NCI-H69 (cell line): ENCODE data around the gene STAT5A.
"Not testable (repeated sequence)": the region's sequence is repeated elsewhere in the genome, so short reads cannot be mapped to it uniquely, and the experiment has no call there.

Source experiments
- DNase-seq: peaks from one replicate; lab custom pipeline; 2025; lab: John Stamatoyannopoulos, UW

The STAT5A gene

DNA sequence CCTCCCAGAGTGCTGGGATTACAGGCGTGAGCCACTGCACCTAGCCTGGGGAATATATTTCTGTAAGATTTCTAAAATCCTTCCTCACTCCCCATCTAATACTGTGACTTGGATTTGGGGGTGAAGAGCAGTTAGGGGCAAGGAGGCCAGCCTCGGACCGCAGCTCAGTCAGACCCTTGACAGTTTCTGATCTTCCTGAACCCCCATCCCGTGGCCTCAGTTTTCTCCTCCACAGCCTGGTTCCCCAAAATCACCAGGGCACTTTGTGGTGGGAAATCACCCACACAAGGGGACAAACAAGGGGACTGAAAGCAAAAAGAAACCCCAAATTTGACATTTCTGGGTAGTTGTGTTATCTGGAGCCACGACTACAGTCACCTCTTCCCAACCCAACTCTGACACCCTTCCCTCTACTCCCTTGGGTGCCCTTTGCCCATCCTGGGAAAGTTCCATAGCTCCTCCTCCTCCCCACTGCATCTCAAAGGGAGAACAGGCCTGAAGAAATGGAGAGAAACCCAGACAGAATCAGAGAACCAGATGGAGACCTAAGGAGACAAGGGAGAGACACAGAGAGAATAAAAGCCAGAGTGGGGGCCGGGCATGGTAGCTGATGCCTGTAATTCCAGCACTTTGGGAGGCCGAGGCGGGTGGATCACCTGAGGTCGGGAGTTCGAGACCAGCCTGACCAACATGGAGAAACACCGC lies 2.8 kb upstream of the STAT5A start:
- DNase-seq = no peak

DNA sequence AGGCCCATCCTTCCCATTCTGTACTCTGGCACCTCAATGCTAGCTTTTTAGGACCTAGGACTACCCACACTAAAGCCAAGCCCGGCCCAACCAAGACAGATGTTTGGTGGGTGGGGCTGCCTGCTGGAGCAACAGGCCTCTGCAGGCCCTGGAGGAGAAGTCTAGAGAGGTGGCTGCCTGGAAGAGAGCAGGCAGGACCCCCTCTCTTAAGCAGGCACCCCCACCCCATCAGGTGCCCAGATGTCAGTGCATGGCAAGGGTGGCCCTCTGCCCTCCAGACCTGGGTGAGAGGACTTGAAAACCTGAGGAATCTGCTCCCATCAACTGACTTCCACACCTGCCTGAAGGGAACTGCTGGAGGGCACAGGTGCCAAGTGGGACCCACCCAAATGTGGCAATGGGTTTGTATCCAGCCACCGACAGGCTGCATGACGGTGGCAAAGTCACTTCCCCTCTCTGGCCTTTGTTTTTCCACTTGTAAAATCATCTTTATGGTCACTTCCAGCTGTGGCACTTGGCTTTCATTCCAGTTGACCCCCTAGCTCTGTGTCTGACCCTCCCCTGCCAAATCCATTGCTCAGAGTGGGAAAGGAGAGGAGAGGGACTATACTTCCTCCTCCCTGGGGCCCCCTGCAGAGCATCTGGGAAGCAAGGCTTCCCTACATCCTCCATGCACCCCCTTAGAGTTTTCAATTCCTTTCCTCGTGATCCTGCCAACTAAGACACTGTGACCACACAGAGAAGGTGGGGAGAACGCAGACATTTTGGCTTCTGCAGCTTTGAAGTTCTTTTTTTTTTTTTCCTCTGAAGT lies 1.7 kb upstream of the STAT5A start:
- DNase-seq = peak; percentile 22

DNA sequence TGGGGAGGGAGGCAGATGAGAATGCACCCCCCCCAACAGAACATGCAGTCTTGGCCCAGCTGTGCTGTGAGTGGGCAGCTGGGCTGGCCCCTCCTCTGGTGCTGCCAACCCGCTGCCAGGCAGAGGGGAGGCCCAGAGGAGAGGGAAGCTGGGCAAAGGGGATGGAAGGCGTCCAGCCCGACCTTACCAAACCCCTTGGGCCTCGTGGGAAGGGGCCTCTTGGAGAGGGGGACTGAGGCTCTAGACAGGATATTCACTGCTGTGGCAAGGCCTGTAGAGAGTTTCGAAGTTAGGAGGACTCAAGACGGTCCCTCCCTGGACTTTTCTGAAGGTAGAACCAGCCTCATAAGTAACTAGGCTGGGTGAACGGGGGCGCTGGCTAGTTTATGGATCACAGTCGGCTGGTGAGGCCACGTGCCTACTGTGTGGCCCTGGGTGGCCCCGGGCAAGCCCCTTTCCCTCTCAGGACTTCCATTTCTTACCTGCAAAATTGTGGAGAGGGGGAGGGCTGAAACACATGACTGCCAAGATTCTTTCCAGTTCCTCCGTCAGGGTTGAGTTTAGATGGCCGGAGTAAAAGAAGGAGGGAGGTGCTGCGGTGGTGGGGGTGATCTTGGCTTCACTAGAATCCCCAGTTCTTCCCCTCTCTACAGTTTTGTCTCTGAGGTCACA lies 857 bp upstream of the STAT5A start:
- no peak for DNase-seq

DNA sequence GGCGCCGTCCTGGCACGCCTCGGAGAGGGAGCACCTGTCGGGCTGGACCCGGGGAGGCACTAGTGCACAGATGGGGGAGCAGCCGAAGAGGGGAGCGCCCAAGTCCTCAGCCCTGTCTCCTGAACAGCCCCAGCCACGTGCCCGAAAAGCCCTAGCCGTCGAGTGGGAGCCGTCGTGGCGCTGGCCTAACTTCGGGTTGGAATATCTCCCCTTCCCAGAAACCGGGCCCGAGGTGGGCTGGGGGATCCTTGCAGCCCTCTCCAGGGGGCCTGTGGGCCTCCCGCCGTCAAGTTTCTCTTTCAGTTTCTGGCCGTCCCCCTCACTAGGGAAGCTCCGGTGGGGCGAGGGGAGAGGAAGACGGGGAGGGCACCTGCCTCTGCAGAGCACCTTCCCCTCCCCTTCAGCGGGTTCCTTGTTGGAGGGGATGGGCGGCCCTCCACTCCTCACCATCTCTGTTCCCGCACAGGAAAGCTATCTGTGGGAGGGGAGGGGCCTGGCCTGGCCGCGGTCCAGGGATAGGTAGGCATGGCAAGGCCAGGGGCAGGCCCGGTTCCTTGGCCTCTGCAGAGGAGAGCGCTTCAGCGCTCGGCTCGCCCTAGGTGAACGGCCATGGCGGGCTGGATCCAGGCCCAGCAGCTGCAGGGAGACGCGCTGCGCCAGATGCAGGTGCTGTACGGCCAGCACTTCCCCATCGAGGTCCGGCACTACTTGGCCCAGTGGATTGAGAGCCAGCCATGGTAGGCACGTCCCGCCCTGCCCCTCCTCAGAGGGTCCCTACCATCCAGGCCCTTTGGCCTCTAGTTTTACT lies 709 bp downstream of the STAT5A start:
- DNase-seq = no peak

DNA sequence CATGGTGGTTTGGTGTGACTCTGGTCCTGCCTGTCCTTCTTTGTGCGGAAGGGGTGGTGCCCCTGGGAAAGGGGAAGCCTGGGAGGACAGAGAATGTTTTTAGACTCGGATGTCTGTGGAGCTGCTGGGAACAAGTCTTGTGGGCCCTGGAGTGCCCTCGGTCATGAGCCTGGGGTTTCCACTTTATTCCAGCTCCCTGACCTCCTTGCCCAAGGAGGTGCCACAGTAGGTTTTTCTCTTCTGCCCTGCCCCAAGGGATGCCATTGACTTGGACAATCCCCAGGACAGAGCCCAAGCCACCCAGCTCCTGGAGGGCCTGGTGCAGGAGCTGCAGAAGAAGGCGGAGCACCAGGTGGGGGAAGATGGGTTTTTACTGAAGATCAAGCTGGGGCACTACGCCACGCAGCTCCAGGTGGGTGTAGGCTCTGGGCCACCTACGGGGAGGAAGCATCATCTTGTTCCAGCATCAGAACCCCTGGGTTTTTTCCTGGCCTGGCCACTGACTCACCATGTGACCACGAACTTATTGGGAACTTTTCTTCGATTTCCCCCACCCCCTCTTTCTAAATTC lies 1.4 kb downstream of the STAT5A start:
- DNase-seq = no peak

DNA sequence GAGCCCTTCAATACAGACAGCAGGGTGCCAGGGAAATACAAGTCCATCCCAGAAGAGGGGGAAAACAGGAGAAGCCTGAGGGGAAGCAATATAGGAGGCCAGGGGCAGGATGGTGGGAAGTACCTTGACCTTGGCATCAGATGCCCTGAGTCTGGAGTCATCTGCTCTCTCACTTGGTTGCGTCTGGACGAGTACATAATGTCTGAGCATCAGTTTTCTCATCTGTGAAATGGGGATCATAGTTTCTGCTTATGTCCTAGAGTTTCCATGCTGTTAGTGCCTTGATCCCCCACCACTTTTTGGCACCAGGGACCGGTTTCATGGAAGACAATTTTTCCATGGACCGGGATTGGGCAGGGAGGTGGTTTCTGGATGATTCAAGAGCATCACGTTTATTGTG lies 2.3 kb downstream of the STAT5A start:
- DNase-seq = no peak

DNA sequence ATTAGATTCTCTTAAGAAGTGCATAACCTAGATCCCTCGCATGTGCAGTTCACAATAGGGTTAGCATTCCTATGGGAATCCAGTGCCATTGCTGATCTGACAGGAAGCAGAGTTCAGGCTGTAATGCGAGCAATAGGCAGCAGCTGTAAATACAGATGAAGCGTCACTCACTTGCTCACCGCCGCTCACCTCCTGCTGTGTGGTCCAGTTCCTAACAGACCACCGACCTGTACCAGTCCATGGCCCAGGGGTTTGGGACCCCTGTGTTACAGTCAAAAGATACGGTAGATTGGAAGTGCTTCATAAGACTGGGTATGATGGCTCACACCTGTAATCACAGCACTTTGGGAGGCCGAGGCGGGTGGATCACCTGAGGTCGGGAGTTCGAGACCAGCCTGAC lies 2.8 kb downstream of the STAT5A start:
- peak; percentile 32 for DNase-seq

DNA sequence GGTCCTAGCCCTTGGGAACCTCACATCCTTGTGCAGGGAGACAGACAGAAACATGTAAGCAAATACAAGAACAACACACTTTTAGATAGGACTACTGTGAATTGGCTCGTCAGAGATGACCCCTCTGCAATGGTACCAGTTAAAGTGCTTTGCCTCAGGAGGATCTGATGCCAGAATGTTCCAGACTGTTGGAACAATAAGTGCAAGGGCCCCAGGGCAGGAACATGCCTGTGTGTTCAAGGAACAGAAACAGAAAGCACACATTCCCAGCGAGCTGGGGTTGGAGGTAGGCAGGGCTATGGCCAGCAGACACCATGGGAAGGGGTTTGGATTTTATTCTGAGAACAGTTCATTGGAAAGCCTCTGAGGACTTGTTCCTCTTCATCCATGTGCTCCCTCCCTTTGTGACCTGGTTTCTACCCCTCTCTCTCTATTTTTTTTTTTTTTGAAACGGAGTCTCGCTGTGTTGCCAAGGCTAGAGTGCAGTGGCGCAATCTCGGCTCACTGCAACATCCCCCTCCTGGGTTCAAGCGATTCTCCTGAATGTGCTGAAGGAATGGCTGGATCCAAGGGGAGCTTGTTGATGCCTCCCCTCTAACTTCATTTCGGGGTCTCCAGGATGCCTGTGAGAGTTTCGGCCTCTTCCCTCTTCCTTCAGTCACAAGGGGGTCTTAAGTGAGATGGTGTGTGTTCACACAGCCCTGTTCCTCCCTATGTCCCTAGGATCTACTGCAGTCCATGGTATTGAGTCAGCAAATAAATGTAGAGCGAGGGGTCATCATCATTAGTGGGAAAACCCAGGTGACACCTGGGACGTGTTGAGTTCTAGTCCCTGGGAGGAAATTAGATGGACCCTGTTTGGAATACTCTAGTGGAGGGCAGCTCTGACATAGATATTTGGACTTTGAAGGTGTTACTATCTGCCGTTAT lies 6.4 kb downstream of the STAT5A start:
- no peak for DNase-seq

DNA sequence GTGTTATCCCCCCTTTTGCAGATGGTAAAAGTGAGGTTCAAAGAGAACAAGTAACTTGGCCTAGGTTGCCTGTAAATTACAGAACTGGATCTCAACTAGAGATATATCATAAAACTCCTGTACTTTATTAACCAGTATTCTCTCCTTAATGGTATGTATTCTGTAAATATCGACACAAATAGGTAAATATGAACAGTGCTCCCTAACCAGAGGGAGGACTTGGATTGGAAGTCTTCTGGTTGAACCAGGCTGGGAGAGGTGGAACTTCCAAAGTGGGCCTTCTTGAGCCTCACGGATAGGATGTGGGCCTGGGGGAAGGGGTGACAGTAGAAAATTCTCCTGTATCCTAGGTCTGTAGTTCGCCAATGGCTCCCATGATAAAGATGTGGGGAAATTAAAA lies 7.7 kb downstream of the STAT5A start:
- DNase-seq = no peak

DNA sequence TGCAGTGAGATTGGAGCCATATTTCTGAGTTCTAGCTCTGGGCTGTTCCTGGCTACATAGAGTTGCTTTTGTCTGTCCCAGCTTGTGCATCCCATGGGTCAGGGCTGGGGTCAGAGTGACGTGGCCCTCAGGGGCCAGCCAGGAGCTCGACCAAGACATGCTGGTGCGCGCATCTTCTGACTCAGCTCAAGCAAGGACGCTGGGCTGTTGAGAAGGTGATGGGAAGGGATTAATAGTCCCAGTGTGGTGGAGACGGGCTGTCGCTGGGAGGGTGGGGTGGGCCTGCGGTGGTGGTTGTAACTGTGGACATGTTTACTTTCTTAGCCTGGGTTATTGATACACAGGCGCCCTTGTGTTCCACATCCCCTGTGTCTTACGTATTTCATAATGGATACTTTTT lies 9.5 kb downstream of the STAT5A start:
- DNase-seq = not testable (repeated sequence)

DNA sequence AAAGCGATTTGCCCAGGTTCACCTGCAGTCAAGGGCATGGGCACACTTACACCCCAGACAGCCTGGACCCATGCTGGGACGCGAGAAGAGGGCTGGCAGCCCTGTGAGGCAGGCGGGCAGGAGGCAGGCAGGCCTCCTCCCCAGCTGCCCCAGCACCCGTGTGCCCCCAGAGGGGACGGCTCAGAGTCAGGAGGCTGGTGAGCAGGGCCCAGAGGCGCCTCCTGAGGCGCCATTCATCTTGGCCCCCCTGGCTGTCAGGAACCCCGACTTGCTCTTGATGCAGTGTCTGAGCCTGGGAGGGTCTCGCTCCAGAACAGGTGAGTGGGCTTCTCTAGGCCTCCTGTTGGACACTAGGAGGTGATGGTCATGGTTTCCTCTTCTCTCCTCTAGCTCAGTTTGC lies 11.1 kb downstream of the STAT5A start:
- DNase-seq = not testable (repeated sequence)

DNA sequence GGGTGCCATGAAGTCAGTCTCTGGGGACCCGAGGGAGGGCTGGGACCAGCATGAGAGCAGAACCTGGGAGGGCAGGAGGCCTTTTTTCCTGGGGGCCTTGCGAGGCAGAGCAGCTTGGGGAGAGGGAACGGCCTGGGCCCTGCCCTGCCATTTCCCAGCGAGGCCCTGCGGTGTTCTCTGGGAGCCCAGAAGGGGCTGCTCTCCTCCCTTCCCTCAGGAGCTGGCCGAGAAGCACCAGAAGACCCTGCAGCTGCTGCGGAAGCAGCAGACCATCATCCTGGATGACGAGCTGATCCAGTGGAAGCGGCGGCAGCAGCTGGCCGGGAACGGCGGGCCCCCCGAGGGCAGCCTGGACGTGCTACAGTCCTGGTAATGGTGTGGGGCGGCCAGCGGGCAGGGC lies 11.6 kb downstream of the STAT5A start:
- not testable (repeated sequence) for DNase-seq

DNA sequence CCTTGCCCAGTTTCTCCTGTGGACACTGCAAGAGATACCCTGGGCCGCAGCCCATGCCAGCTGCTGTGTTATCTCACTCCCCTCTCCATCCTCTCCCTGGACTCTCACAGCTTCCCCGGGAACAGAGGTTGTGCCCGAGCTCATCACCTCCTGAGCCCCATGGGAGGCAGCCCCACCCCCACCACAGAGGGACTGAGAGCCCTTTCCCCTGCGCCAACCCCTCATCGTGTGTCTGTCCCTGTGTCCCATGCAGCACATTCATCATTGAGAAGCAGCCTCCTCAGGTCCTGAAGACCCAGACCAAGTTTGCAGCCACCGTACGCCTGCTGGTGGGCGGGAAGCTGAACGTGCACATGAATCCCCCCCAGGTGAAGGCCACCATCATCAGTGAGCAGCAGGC lies 12.7 kb downstream of the STAT5A start:
- DNase-seq = no peak

DNA sequence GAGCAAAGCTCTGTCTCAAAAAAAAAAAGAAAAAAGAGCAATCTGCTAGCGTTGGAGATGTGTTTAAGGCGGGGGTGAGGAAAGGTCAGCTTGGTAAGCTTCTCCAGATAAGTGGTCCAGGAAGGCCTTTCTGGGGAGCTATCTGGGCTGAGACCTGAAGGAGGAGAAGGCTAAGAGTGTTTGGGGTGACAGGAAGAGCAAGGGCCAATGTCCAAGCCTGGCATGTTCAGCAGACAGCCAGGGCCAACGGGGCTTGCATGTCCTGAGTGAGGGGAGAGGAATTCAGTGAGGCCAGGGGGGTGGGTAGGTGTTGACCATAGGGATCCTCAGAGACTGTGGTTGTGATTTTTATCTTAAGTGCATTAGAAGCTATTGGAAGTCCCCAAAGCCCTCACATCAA lies 15.4 kb downstream of the STAT5A start:
- DNase-seq = no peak

DNA sequence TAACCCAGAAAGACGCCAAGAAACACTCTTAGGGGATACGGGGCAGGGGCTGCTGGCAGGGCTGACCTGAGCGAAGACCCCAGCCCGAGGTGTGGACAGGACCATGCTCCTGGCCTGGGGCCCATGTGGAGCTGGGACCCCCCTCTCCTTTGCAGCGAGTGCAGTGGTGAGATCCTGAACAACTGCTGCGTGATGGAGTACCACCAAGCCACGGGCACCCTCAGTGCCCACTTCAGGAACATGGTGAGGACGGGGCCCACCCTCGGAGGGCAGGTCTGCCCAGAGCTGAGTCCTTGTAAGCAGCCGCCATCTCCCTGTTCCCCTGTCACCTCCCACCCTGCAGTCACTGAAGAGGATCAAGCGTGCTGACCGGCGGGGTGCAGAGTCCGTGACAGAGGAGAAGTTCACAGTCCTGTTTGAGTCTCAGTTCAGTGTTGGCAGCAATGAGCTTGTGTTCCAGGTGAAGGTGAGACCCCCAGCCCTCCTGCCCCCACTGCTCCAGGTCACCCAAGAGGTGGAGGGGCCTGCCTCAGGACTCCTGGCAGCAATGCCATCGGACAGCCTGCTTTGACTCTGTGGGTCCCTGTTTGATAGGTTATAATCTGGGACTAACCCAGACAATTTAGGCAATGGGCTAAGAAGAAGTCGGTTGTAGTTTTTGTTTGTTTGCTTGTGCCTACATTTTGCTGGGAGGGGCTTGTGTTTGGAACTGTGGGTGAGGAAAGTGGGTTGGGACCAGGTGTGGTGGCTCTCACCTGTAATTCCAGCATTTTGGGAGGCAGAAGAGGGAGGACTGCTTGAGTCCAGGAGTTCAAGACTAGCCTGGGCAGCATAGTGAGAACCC lies 16.1 kb downstream of the STAT5A start:
- DNase-seq = no peak

DNA sequence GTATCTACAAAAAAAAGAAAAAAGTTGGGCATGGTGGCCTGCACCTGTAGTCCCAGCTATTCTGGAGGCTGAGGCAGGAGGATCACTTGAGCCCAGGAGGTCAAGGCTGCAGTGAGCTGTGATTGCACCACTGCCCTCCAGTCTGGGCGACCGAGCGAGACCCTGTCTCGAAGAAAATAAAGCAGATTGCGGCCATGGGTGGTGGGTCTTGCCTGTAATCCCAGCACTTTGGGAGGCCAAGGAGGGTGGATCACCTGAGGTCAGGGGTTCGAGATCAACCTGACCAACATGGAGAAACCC lies 16.7 kb downstream of the STAT5A start:
- DNase-seq = not testable (repeated sequence)

DNA sequence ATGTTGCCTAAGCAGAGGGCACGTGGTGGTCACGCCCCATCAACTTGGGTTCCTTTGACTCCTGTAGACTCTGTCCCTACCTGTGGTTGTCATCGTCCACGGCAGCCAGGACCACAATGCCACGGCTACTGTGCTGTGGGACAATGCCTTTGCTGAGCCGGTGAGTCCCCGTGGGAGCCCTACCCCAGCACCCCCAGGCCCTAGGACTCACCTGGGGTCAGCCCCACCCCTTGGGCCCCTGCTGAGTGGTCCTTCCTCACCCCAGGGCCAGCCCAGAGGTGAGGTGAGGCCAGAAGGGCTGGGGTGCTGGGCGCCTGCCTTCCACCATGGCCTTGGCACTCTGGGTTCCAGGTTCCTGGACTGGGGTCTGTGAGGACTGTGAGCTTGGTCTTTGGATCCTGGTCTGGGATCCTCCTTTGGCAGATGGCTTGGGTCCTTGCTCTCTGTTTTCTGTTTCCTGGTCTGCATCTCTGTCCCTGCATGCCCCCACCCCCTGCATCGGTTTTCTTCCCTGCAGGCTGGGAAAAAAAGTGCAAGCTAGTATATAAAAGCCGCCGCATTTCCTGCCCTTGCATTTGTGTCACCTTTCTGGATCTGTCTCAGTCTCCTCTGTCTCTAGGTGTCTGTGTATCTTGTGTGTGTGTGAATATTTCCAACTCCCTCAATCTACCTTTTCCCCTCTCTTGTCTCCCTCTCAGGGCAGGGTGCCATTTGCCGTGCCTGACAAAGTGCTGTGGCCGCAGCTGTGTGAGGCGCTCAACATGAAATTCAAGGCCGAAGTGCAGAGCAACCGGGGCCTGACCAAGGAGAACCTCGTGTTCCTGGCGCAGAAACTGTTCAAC lies 17.5 kb downstream of the STAT5A start:
- no peak for DNase-seq

DNA sequence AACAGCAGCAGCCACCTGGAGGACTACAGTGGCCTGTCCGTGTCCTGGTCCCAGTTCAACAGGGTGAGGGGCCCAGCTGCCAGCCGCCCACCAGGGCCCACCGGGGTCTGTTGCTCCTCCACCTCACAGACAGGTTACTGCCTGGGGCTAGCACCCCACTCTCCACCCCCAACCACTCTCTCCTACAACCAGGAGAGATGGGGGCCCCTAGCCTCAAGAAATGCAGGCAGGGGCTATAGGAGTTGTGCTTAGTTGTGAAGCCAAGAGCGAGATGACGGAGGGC lies 18.0 kb downstream of the STAT5A start:
- no peak for DNase-seq

DNA sequence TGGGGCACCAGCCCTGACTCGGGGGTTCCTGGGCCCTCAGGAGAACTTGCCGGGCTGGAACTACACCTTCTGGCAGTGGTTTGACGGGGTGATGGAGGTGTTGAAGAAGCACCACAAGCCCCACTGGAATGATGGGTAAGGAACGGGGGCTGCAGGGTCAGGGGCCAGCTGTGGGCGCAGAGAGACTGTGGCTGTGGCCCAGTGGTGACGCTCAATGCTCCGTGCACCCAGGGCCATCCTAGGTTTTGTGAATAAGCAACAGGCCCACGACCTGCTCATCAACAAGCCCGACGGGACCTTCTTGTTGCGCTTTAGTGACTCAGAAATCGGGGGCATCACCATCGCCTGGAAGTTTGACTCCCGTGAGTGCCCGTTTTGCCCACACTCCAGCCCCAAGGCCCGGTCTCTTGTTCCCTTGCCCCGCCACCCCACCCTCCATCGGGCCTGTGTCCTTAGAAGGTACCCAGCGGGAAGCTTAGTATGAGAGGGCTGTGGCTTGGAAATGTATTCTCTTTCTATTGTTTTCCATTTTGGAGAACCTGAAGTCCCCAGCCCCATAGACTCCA lies 19.1 kb downstream of the STAT5A start:
- DNase-seq = no peak
